Sigmoid colon (tissue), 4 donors: ENCODE data around the gene C3orf70.

Experiments used
- EP300 ChIP-seq, 4 donors: sonication (generic); formaldehyde crosslinking; IDR thresholded peaks; one replicate each; pipeline ENCODE4 v1.6.1; 2017; ENCODE audit warnings: antibody characterized with exemption in 4 of 4
- TF ChIP-seq, protein P1 (sequence below), 4 experiments: fragments of 450-650 bp in 3 of 4; fragments of 200-600 bp in 1 of 4; IDR thresholded peaks; one replicate each; pipeline ENCODE4 v1.5.1; 2016 to 2019; ENCODE audit warnings: antibody characterized with exemption in 4 of 4, mild to moderate bottlenecking in 3 of 4, moderate library complexity in 2 of 4

DNA sequence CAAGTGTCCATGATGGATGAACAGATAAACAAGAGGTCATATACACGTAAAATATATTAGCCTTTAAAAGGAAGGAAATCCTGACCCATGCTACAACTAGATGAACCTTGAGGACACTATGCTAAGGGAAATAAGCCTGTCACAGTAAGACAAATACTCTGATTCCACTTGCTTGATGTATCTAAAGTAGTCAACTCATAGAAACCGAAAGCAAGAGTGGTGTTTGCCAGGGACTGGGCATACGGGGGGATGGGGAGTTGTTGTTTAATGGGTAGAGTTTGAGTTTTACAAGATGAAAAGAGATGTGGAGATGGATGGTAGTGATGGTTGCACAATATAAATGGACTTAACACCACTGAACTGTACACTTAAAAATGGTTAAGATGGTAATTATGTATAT, 65.4 kb downstream of the C3orf70 start:
- TF ChIP-seq, protein P1, sequence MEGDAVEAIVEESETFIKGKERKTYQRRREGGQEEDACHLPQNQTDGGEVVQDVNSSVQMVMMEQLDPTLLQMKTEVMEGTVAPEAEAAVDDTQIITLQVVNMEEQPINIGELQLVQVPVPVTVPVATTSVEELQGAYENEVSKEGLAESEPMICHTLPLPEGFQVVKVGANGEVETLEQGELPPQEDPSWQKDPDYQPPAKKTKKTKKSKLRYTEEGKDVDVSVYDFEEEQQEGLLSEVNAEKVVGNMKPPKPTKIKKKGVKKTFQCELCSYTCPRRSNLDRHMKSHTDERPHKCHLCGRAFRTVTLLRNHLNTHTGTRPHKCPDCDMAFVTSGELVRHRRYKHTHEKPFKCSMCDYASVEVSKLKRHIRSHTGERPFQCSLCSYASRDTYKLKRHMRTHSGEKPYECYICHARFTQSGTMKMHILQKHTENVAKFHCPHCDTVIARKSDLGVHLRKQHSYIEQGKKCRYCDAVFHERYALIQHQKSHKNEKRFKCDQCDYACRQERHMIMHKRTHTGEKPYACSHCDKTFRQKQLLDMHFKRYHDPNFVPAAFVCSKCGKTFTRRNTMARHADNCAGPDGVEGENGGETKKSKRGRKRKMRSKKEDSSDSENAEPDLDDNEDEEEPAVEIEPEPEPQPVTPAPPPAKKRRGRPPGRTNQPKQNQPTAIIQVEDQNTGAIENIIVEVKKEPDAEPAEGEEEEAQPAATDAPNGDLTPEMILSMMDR (IDR thresholded peaks at IDR 0.05), result no peak
- TF ChIP-seq EP300 (IDR thresholded peaks at IDR 0.05), result no peak
